ENCODE data around the gene HTRA1. TPM values are rescaled to one million over a fixed set of nuclear protein-coding genes. Genes with fewer than 3 reads are reported as not detected.

Gene HTRA1
- total RNA-seq, 1 experiment from 2014 or later = 0.39 TPM

GRCh38 chr10:122419876-122420623, 41.3 kb upstream of the HTRA1 start:
- Histone ChIP-seq H3K9me2 (ENCODE audit: insufficient read depth) (no peaks in the 10 kb centered on the region), H3K4me2 (ENCODE audit: low read length) (no peak overlapping the region), H3K4me1 (ENCODE audit: control insufficient read depth in 1 of 2, insufficient read depth in 2 of 2, low read length in 2 of 2) (no peaks in the 10 kb centered on the region), H3K4me3 (replicated peaks in 1 of 2; ENCODE audit: low read depth in 1 of 2, low read length in 2 of 2) (no peak overlapping the region), H3K27me3 (ENCODE audit: insufficient read depth, low read length) (no peaks in the 10 kb centered on the region), H4K20me1 (ENCODE audit: insufficient read depth) (no peaks in the 10 kb centered on the region), H3K9me3 (ENCODE audit: control insufficient read depth in 1 of 2, insufficient read depth in 1 of 2, low read depth in 1 of 2, low read length in 2 of 2) (no peaks in the 10 kb centered on the region), H3K36me3 (ENCODE audit: control insufficient read depth in 1 of 2, insufficient read depth in 2 of 2, low read length in 2 of 2) (peaks cover 12 to 16% of the 10 kb centered on the region in 2 experiments), H3K27ac (ENCODE audit: low read depth, low read length) (no peak overlapping the region), H2AFZ (ENCODE audit: low read depth, low read length, poor library complexity, severe bottlenecking) (no peak overlapping the region), H3K9ac (ENCODE audit: low read length) (no peak overlapping the region), H3K79me2 (ENCODE audit: insufficient read depth, low read length) (no peaks in the 10 kb centered on the region)
- TF ChIP-seq CEBPB (IDR thresholded peaks at IDR 0.05; ENCODE audit: low read depth) (no peak), ZNF274 (IDR thresholded peaks at IDR 0.05; ENCODE audit: low read depth, low read length) (no peak), FOSL1 (IDR thresholded peaks at IDR 0.05; ENCODE audit: low read depth) (no peak), ZFX (IDR thresholded peaks at IDR 0.05) (no peak), SIN3A (IDR thresholded peaks at IDR 0.05; ENCODE audit: low read depth) (no peak), MAX (IDR thresholded peaks at IDR 0.05) (no peak), ELF1 (IDR thresholded peaks at IDR 0.05; ENCODE audit: borderline replicate concordance, low read depth) (no peak), TCF7L2 (IDR thresholded peaks at IDR 0.05; ENCODE audit: borderline replicate concordance, extremely low read depth, insufficient read depth, insufficient read length) (no peak), SP1 (IDR thresholded peaks at IDR 0.05; ENCODE audit: low read depth) (no peak), CBX3 (IDR thresholded peaks at IDR 0.05; ENCODE audit: low read depth) (no peak), SRF (IDR thresholded peaks at IDR 0.05; ENCODE audit: low read depth) (no peak), REST (IDR thresholded peaks at IDR 0.05; ENCODE audit: low read depth) (no peak), POLR2A (IDR thresholded peaks at IDR 0.05; ENCODE audit: borderline replicate concordance, extremely low read depth, insufficient read depth, insufficient read length) (no peak)
- intact Hi-C loops (cut with micrococcal nuclease) = no loop called here
- no TSS peak for BruUV-seq (replicated peaks)
- ChIA-PET RAD21 (ENCODE audit: low non-redundant PET in 1 of 2, low total read pairs in 2 of 2, uncharacterized antibody in 2 of 2, unreplicated experiment in 2 of 2) (no interaction called here), CTCF (interaction anchor here (1.5 kb wide), 1 partner anchor 15 kb away, joined by 5 read pairs; no protein-coding TSS in a partner anchor), POLR2A (no interaction called here)
- DNase-seq (ENCODE audit: low read depth, low spot score) = no peak
- no peak for ATAC-seq
